Measurements from ENCODE around the gene WDR81. TPM values are rescaled to one million over a fixed set of nuclear protein-coding genes. Genes with fewer than 3 reads are reported as not detected.

The WDR81 gene
- total RNA-seq, 1 donor from 2014 or later = 16.0 TPM

GRCh38 chr17:1773696-1774181 is 49.2 kb downstream of the WDR81 start:
- Mint-ChIP-seq H3K4me3 (no peak overlapping the region), H3K36me3 (peaks cover 4% of the 10 kb centered on the region), H3K27ac (no peak overlapping the region), H3K9me3 (no peaks in the 10 kb centered on the region), H3K27me3 (no peaks in the 10 kb centered on the region), H3K4me1 (ENCODE audit: unreplicated experiment) (peaks cover 8% of the 10 kb centered on the region)
- TF ChIP-seq, protein P1, sequence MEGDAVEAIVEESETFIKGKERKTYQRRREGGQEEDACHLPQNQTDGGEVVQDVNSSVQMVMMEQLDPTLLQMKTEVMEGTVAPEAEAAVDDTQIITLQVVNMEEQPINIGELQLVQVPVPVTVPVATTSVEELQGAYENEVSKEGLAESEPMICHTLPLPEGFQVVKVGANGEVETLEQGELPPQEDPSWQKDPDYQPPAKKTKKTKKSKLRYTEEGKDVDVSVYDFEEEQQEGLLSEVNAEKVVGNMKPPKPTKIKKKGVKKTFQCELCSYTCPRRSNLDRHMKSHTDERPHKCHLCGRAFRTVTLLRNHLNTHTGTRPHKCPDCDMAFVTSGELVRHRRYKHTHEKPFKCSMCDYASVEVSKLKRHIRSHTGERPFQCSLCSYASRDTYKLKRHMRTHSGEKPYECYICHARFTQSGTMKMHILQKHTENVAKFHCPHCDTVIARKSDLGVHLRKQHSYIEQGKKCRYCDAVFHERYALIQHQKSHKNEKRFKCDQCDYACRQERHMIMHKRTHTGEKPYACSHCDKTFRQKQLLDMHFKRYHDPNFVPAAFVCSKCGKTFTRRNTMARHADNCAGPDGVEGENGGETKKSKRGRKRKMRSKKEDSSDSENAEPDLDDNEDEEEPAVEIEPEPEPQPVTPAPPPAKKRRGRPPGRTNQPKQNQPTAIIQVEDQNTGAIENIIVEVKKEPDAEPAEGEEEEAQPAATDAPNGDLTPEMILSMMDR (conservative IDR thresholded peaks at IDR 0.05) = no peak
- no peak for DNase-seq (ENCODE audit: extremely low spot score, unreplicated experiment)

- no peak overlapping the region for H3K27ac Mint-ChIP-seq
- no peak for DNase-seq (ENCODE audit: extremely low spot score, unreplicated experiment)
- TF ChIP-seq, protein P1 (conservative IDR thresholded peaks at IDR 0.05) = no peak
- H3K4me1 Mint-ChIP-seq (ENCODE audit: unreplicated experiment) = peaks cover 7% of the 10 kb centered on the region
- H3K9me3 Mint-ChIP-seq = no peaks in the 10 kb centered on the region
- no peak overlapping the region for H3K4me3 Mint-ChIP-seq
- H3K36me3 Mint-ChIP-seq = peaks cover 4% of the 10 kb centered on the region
- H3K27me3 Mint-ChIP-seq = no peaks in the 10 kb centered on the region
These were observed 50.1 kb downstream of the WDR81 start for GRCh38 chr17:1774390-1775176.

GRCh38 chr17:1776328-1776727 is 51.8 kb downstream of the WDR81 start:
- no peaks in the 10 kb centered on the region for H3K27me3 Mint-ChIP-seq

DNA sequence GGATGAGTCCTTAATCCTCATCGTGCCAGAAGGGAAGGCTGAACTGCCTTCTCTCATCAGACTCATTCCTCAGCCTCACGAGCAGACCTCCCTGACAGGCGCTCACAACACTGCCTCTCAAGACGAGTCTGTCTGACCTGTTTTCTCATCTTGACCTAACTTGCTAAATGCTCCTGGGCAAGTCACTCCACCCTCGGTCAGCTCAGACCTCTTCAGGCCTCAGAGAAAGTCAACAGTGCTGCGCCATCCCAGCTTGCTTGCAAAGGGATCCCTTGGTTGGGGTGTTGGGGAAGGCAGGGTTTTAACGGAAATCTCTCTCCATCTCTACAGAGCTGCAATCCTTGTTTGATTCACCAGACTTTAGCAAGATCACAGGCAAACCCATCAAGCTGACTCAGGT is 52.4 kb downstream of the WDR81 start:
- H3K4me3 Mint-ChIP-seq = no peak overlapping the region
- TF ChIP-seq, protein P1 (conservative IDR thresholded peaks at IDR 0.05) = no peak
- no peaks in the 10 kb centered on the region for H3K4me1 Mint-ChIP-seq (ENCODE audit: unreplicated experiment)
- DNase-seq (ENCODE audit: extremely low spot score, unreplicated experiment) = no peak
- H3K27me3 Mint-ChIP-seq = no peaks in the 10 kb centered on the region
- no peaks in the 10 kb centered on the region for H3K9me3 Mint-ChIP-seq
- H3K36me3 Mint-ChIP-seq = peaks cover 5% of the 10 kb centered on the region
- no peak overlapping the region for H3K27ac Mint-ChIP-seq

More at GRCh38 chr17:1776328-1776727, 51.8 kb downstream of the WDR81 start:
- Mint-ChIP-seq H3K36me3 (peaks cover 4% of the 10 kb centered on the region), H3K27ac (no peak overlapping the region), H3K9me3 (no peaks in the 10 kb centered on the region), H3K4me1 (ENCODE audit: unreplicated experiment) (no peaks in the 10 kb centered on the region), H3K4me3 (no peak overlapping the region)
- DNase-seq (ENCODE audit: extremely low spot score, unreplicated experiment) = no peak
- TF ChIP-seq, protein P1 (conservative IDR thresholded peaks at IDR 0.05) = no peak

DNA sequence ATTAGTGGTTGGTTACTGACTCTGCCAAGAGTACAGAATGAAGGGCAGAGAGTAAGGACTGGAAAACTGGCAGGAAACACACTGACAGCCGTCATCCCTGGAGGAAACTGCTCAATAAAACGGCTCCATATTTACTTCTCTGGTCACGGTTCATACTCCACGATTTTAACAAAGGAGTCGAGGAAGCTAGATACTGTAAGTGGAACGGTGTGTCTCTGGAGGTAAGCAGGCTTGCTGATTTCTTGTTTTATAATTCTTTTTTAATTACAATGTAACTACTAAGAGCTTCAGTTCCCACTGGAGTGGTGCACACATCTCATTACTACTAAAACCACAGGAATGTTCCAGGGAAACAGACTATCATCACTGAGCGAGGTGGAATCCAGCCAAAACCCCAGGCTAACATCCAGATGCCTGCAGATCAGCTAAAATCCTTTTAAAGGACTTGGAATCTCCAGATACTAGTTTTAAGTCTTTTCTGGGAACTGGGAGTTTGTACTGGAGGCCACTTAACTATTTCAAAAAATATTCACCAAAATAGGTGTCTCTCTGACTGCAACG is 55.1 kb downstream of the WDR81 start:
- DNase-seq (ENCODE audit: extremely low spot score, unreplicated experiment) = no peak
- Mint-ChIP-seq H3K4me3 (no peak overlapping the region), H3K36me3 (peaks cover 20% of the 10 kb centered on the region), H3K27ac (no peak overlapping the region), H3K4me1 (ENCODE audit: unreplicated experiment) (peaks cover 11% of the 10 kb centered on the region), H3K27me3 (no peaks in the 10 kb centered on the region), H3K9me3 (no peaks in the 10 kb centered on the region)
- TF ChIP-seq, protein P1 (conservative IDR thresholded peaks at IDR 0.05) = no peak

All from type B pancreatic cell (in vitro differentiated cells).